Suprapubic skin (tissue), 4 donors: ENCODE data around the gene CDC5L. TPM values are rescaled to one million over a fixed set of nuclear protein-coding genes. Genes with fewer than 3 reads are reported as not detected.

Experiments used
- DNase-seq, 2 donors: peaks; one replicate each; pipeline ENCODE4 v3.0.0-alpha.2; 2019; ENCODE audit warnings: low spot score in 2 of 2
- H3K27ac ChIP-seq: fragments of 200-600 bp; sonication (generic); one replicate; pipeline ENCODE4 v1.5.1; 2019
- H3K27me3 ChIP-seq: fragments of 200-600 bp; sonication (generic); one replicate; pipeline ENCODE4 v1.5.1; 2019
- H3K36me3 ChIP-seq: fragments of 200-600 bp; sonication (generic); one replicate; pipeline ENCODE4 v1.5.1; 2019
- H3K4me1 ChIP-seq: fragments of 200-600 bp; sonication (generic); one replicate; pipeline ENCODE4 v1.5.1; 2019
- H3K4me3 ChIP-seq: fragments of 200-600 bp; sonication (generic); one replicate; pipeline ENCODE4 v1.5.1; 2019; ENCODE audit warnings: mild to moderate bottlenecking
- H3K9me3 ChIP-seq: fragments of 200-600 bp; sonication (generic); one replicate; pipeline ENCODE4 v1.5.1; 2019
- EP300 ChIP-seq: sonication (generic); formaldehyde crosslinking; IDR thresholded peaks from one replicate; pipeline ENCODE4 v1.6.1; 2017; ENCODE audit warnings: antibody characterized with exemption
- POLR2A ChIP-seq, 2 donors: fragments of 450-650 bp; IDR thresholded peaks; one replicate each; pipeline ENCODE4 v1.6.1; 2017; ENCODE audit warnings: antibody characterized with exemption in 2 of 2, mild to moderate bottlenecking in 2 of 2, moderate library complexity in 2 of 2
- POLR2AphosphoS5 ChIP-seq, 3 donors: sonication (generic); formaldehyde crosslinking; IDR thresholded peaks; one replicate each; pipeline ENCODE4 v1.6.1; 2017; ENCODE audit warnings: antibody characterized with exemption in 3 of 3
- WGBS: methylation state at CpG from one replicate; pipeline ENCODE4 v1.1.5; 2018; 5-methylcytosine and 5-hydroxymethylcytosine counted together
- total RNA-seq, 4 donors: library from RNA; depleted of rRNA; stranded (reverse); fragments of >200 nt; gene quantifications; one replicate each; pipeline ENCODE4 v1.1.0, GENCODE V29; 2016
- TF ChIP-seq, protein P1 (sequence below), 2 donors: fragments of 200-600 bp in 1 of 2; fragments of 450-650 bp in 1 of 2; sonication (generic) in 1 of 2; IDR thresholded peaks; one replicate each; pipeline ENCODE4 v1.5.1; 2016 to 2019; ENCODE audit warnings: antibody characterized with exemption in 2 of 2, mild to moderate bottlenecking in 1 of 2, moderate library complexity in 1 of 2

The CDC5L gene
- total RNA-seq, 4 donors from 2014 or later: 12.3 to 16.6 (median 15.4) TPM

DNA sequence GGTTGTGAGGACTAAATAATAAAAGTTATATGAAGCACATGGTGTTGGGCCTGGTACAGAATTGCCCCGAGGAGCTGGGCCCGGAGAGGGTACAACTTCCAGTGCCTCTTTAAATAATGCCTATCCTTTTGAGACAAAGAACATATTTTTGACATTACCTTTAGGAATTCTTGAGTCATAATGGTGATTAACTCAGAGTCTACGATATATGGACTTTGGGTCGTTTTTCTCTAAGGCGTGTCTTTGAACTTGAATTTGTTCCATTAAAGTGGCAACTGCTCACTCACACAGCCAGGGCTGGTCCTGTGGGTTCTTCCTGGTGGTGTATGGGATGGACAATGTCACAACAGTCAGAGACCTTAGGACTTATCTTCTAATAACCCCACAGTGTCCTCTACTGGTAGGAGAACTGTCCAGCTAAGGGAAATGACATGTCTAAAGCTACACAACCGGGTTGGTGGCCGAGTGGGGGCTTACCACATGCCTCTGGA is 106.5 kb downstream of the CDC5L start:
- Histone ChIP-seq H3K4me3 (no peak overlapping the region), H3K27me3 (no peaks in the 10 kb centered on the region), H3K9me3 (no peaks in the 10 kb centered on the region), H3K27ac (no peak overlapping the region), H3K4me1 (peaks cover 16% of the 10 kb centered on the region), H3K36me3 (no peaks in the 10 kb centered on the region)
- TF ChIP-seq POLR2AphosphoS5 (IDR thresholded peaks at IDR 0.05): no peak
- DNase-seq: no peak
- 61% methylated on average over 7 of the region's 7 CpGs for WGBS

DNA sequence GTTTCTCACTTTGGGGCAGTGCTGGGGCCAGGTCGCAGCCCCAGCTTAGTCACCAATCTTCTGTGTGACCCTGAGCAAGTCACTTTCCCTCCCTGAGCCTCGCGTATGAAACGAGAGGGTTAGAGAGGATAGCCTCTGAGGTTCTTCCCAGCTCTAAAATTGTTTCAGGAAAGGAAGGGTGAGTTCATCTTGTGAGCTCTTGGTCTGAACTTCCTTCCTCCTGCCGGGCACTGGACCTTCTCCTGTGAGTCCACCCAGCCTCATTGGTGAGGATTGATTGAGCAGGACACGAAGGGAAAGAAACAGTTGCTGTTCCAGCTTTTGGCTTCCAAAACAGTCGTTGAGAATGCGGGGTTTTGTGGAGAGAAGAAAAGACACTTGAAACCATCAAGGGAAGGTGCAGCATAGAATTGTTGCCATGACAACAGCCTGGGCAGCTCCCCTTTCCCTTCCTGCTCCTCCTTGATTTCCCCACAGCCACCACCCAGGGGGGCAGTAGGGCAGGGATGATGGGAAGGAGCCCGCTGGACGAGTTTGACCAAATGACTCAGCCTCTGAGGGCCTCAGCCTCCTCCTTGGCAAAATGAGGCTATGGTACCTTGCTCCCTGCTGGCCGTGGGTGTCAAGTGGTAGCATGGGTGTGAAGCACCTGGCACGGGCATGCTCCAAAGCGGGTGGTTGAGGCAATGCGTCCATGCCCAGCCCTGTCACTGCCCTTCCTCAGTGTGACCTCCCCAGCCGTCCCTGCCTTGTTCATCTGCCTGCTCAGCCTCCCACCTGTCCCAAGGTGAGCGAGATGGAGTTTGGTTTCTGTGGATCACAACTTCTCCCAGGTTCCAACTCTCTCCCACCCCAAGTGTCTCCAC is 107.8 kb downstream of the CDC5L start:
- Histone ChIP-seq H3K9me3 (no peaks in the 10 kb centered on the region), H3K27me3 (no peaks in the 10 kb centered on the region), H3K27ac (no peak overlapping the region), H3K4me1 (peaks cover 9% of the 10 kb centered on the region), H3K36me3 (no peaks in the 10 kb centered on the region), H3K4me3 (no peak overlapping the region)
- 76% methylated on average over 12 of the region's 16 CpGs for WGBS
- DNase-seq: no peak
- TF ChIP-seq POLR2A (IDR thresholded peaks at IDR 0.05): no peak
- TF ChIP-seq POLR2AphosphoS5 (IDR thresholded peaks at IDR 0.05): no peak
- TF ChIP-seq EP300: no peak
- TF ChIP-seq, protein P1, sequence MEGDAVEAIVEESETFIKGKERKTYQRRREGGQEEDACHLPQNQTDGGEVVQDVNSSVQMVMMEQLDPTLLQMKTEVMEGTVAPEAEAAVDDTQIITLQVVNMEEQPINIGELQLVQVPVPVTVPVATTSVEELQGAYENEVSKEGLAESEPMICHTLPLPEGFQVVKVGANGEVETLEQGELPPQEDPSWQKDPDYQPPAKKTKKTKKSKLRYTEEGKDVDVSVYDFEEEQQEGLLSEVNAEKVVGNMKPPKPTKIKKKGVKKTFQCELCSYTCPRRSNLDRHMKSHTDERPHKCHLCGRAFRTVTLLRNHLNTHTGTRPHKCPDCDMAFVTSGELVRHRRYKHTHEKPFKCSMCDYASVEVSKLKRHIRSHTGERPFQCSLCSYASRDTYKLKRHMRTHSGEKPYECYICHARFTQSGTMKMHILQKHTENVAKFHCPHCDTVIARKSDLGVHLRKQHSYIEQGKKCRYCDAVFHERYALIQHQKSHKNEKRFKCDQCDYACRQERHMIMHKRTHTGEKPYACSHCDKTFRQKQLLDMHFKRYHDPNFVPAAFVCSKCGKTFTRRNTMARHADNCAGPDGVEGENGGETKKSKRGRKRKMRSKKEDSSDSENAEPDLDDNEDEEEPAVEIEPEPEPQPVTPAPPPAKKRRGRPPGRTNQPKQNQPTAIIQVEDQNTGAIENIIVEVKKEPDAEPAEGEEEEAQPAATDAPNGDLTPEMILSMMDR (IDR thresholded peaks at IDR 0.05): no peak

DNA sequence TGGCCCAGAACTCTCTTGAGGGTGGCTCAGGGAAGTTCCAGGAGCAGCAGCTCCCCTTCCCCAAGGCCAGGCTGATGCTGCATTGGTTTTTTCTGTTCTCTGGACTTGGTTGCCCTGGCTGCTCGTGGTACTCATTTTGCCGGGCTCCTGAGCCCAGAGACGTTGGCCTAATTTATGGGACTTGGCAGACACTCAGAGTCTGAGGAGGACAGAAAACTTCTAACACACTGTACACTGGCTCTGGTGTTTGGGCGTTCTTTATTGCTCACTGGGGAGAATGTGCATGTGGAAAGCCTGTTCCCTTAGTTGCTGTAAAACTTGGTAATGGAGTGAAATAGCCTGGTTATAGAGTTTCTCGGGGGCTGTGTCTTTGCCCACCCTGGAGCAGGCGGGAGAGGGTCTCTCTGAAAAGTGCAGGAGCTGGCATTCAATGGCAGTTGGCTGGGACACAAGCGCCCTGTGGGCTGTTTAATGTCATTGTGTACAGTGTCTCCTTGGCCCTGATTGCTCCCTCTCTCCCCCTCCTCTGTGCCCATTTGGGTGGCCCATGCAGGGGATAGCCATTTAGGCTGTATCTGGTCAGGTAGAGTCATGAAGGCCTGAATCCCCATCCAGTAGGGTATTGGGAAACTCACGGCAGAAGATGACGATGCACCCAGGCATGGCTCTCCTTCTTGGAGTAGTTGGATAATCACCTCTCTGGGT is 109.3 kb downstream of the CDC5L start:
- Histone ChIP-seq H3K4me3 (no peak overlapping the region), H3K27me3 (no peaks in the 10 kb centered on the region), H3K9me3 (no peaks in the 10 kb centered on the region), H3K27ac (no peak overlapping the region), H3K36me3 (no peaks in the 10 kb centered on the region), H3K4me1 (no peaks in the 10 kb centered on the region)
- DNase-seq: no peak
- 44% methylated on average over 8 of the region's 9 CpGs for WGBS
- TF ChIP-seq POLR2AphosphoS5 (IDR thresholded peaks at IDR 0.05) (no peak), POLR2A (IDR thresholded peaks at IDR 0.05) (no peak), EP300 (no peak)
- TF ChIP-seq, protein P1 (IDR thresholded peaks at IDR 0.05): no peak

DNA sequence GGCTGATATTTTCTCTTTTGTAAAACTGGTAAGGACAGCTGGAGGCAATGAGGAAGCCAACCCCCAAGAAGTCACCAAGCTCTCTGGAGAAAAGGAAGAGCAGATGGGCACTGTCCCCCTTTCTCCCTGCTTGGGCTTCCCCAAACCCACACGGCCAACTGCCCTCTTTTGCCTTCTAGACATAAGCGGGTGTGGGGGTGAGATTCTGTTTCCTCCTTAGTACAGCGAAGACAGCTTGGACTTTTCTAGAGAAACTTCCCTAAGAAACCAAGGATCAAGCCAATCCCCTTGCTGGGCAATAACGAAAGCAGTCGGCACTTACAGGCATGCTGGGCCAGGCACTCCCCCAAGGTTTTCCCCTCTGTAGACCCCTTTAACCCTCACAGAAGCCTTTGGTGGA is 110.3 kb downstream of the CDC5L start:
- no peaks in the 10 kb centered on the region for H3K36me3 ChIP-seq
- H3K27ac ChIP-seq: no peak overlapping the region
- TF ChIP-seq EP300 (no peak), POLR2AphosphoS5 (IDR thresholded peaks at IDR 0.05) (no peak), POLR2A (IDR thresholded peaks at IDR 0.05) (no peak)
- TF ChIP-seq, protein P1 (IDR thresholded peaks at IDR 0.05): no peak
- no peaks in the 10 kb centered on the region for H3K9me3 ChIP-seq
- 87% methylated on average over 5 of the region's 5 CpGs for WGBS
- DNase-seq: no peak
- H3K4me1 ChIP-seq: no peaks in the 10 kb centered on the region
- H3K4me3 ChIP-seq: no peak overlapping the region
- H3K27me3 ChIP-seq: no peaks in the 10 kb centered on the region

DNA sequence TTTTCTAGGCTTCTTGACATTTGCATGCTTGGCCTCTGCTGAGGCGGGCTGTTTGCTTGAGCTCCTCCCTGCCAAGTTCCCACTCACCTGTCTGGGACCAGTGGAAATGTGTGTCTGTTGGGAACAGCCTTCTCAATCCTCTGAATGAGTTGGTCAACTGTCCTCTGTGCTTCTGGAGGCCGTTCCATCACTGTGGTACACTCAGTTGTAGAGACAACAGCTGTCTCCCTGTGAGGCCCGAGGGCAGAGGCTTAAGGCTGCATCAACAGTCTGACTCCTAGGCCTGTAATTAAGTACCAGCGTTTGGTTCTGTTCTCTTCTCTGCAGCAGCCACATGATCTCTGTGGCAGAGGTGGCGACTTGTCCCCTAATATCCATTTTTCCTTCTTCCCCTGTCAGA is 110.9 kb downstream of the CDC5L start:
- Histone ChIP-seq H3K4me1 (no peaks in the 10 kb centered on the region), H3K4me3 (no peak overlapping the region), H3K36me3 (no peaks in the 10 kb centered on the region), H3K27me3 (no peaks in the 10 kb centered on the region), H3K9me3 (no peaks in the 10 kb centered on the region), H3K27ac (no peak overlapping the region)
- TF ChIP-seq EP300 (no peak), POLR2A (IDR thresholded peaks at IDR 0.05) (no peak), POLR2AphosphoS5 (IDR thresholded peaks at IDR 0.05) (no peak)
- TF ChIP-seq, protein P1 (IDR thresholded peaks at IDR 0.05): no peak
- no peak for DNase-seq
- 82% methylated on average over 5 of the region's 5 CpGs for WGBS
